Osteocyte (in vitro differentiated cells): ENCODE results near the gene RBM28. TPM values are rescaled to one million over a fixed set of nuclear protein-coding genes. Genes with fewer than 3 reads are reported as not detected.

ENCODE experiments used
- DNase-seq: peaks from one replicate; pipeline ENCODE4 v3.0.0; 2021; ENCODE audit warnings: mixed read lengths; ENCODE audit not compliant: unreplicated experiment; ENCODE audit errors: extremely low spot score
- H3K27ac Mint-ChIP-seq: one replicate; pipeline ENCODE4 v1.8.0; 2021; ENCODE audit warnings: mild to moderate bottlenecking, mixed read lengths; ENCODE audit not compliant: unreplicated experiment
- H3K27me3 Mint-ChIP-seq: one replicate; pipeline ENCODE4 v1.8.0; 2021; ENCODE audit warnings: mixed read lengths; ENCODE audit not compliant: unreplicated experiment
- H3K36me3 Mint-ChIP-seq: one replicate; pipeline ENCODE4 v1.8.0; 2021; ENCODE audit warnings: mixed read lengths; ENCODE audit not compliant: unreplicated experiment
- H3K4me1 Mint-ChIP-seq: one replicate; pipeline ENCODE4 v1.8.0; 2021; ENCODE audit warnings: mixed read lengths; ENCODE audit not compliant: unreplicated experiment
- H3K4me3 Mint-ChIP-seq: one replicate; pipeline ENCODE4 v1.8.0; 2021; ENCODE audit warnings: mild to moderate bottlenecking, moderate library complexity, mixed read lengths; ENCODE audit not compliant: unreplicated experiment
- H3K9me3 Mint-ChIP-seq: one replicate; pipeline ENCODE4 v1.8.0; 2021; ENCODE audit warnings: mixed read lengths; ENCODE audit not compliant: unreplicated experiment
- CTCF ChIP-seq: fragments of 200-600 bp; sonication (generic); IDR thresholded peaks from 2 replicates; pipeline ENCODE4 v1.5.0; 2021; ENCODE audit warnings: antibody characterized with exemption, mild to moderate bottlenecking, moderate library complexity
- total RNA-seq: library from RNA; stranded (reverse); gene quantifications from 2 replicates; pipeline ENCODE4 v1.2.1, GENCODE V29; 2021

The RBM28 gene
- total RNA-seq, 1 donor from 2014 or later = 45.6 TPM

- DNase-seq = no peak
- Mint-ChIP-seq H3K27me3 (peaks cover 15% of the 10 kb centered on the region), H3K27ac (no peak overlapping the region), H3K36me3 (no peaks in the 10 kb centered on the region), H3K4me1 (peaks cover 10% of the 10 kb centered on the region), H3K9me3 (no peaks in the 10 kb centered on the region), H3K4me3 (no peak overlapping the region)
- no peak for TF ChIP-seq CTCF
Observed at GRCh38 chr7:128257458-128257857, 86.2 kb downstream of the RBM28 start.

- Mint-ChIP-seq H3K27ac (no peak overlapping the region), H3K4me1 (peaks cover 10% of the 10 kb centered on the region), H3K36me3 (no peaks in the 10 kb centered on the region), H3K27me3 (peaks cover 27% of the 10 kb centered on the region), H3K9me3 (no peaks in the 10 kb centered on the region), H3K4me3 (no peak overlapping the region)
- no peak for TF ChIP-seq CTCF
- DNase-seq = no peak
Observed at GRCh38 chr7:128255271-128255670, 88.4 kb downstream of the RBM28 start.

- no peak for DNase-seq
- H3K27ac Mint-ChIP-seq = no peak overlapping the region
- no peaks in the 10 kb centered on the region for H3K36me3 Mint-ChIP-seq
- peaks cover 7% of the 10 kb centered on the region for H3K4me1 Mint-ChIP-seq
- H3K9me3 Mint-ChIP-seq = no peaks in the 10 kb centered on the region
- no peak for TF ChIP-seq CTCF
- H3K4me3 Mint-ChIP-seq = no peak overlapping the region
- H3K27me3 Mint-ChIP-seq = peaks cover 35% of the 10 kb centered on the region
Observed at GRCh38 chr7:128254470-128254869, 89.2 kb downstream of the RBM28 start.

- Mint-ChIP-seq H3K27me3 (peaks cover 43% of the 10 kb centered on the region), H3K36me3 (no peaks in the 10 kb centered on the region), H3K27ac (no peak overlapping the region), H3K9me3 (no peaks in the 10 kb centered on the region), H3K4me3 (no peak overlapping the region), H3K4me1 (peaks cover 2% of the 10 kb centered on the region)
- no peak for DNase-seq
- TF ChIP-seq CTCF = no peak
Observed at GRCh38 chr7:128253701-128254100, 90.0 kb downstream of the RBM28 start.

- no peaks in the 10 kb centered on the region for H3K9me3 Mint-ChIP-seq
- no peak overlapping the region for H3K4me3 Mint-ChIP-seq
- H3K27me3 Mint-ChIP-seq = peaks cover 34% of the 10 kb centered on the region
- TF ChIP-seq CTCF = no peak
- H3K4me1 Mint-ChIP-seq = peaks cover 2% of the 10 kb centered on the region
- DNase-seq = no peak
- no peaks in the 10 kb centered on the region for H3K36me3 Mint-ChIP-seq
- no peak overlapping the region for H3K27ac Mint-ChIP-seq
Observed at GRCh38 chr7:128251337-128251736, 92.4 kb downstream of the RBM28 start.

Other genes with a start within 250 kb of the RBM28 start
- gene LEP, start 102.6 kb downstream of the RBM28 start, total RNA-seq = not detected in 2 replicates
- 0.44 and 0.54 TPM in 2 replicates for gene PRRT4, start 17.8 kb upstream of the RBM28 start, total RNA-seq
- 33.5 and 36.2 TPM in 2 replicates for gene IMPDH1, start 66.1 kb upstream of the RBM28 start, total RNA-seq
- gene HILPDA, start 112.0 kb upstream of the RBM28 start, total RNA-seq = 7.4 and 8.8 TPM in 2 replicates
- gene METTL2B, start 132.8 kb upstream of the RBM28 start, total RNA-seq = 31.4 and 33.2 TPM in 2 replicates